GM23338 (cell line): ENCODE data around the gene CFAP58. TPM values are rescaled to one million over a fixed set of nuclear protein-coding genes. Genes with fewer than 3 reads are reported as not detected.

Experiments used
- ATAC-seq: fragments of 200-7000 bp; cut with Tn5 transposase; 3 replicates; pipeline ENCODE4 v1.9.1; 2020
- DNase-seq: peaks from one replicate; pipeline ENCODE4 v3.0.0-alpha.2; 2015; ENCODE audit warnings: low spot score
- H2AFZ ChIP-seq: fragments of 200-600 bp; sonication (generic); 2 replicates; pipeline ENCODE4 v1.8.0; 2016; ENCODE audit warnings: antibody characterized with exemption, mild to moderate bottlenecking, moderate library complexity
- H3F3A ChIP-seq: fragments of 200-600 bp; sonication (generic); replicated peaks from 2 replicates; pipeline ENCODE4 v1.8.0; 2017; ENCODE audit warnings: antibody characterized with exemption, mixed run types, low read depth
- H3K27ac ChIP-seq: fragments of 200-600 bp; sonication (generic); 2 replicates; pipeline ENCODE4 v1.6.1; 2016; ENCODE audit warnings: low read depth
- H3K27me3 ChIP-seq: fragments of 200-600 bp; sonication (generic); 2 replicates; pipeline ENCODE4 v1.8.0; 2016; ENCODE audit warnings: mild to moderate bottlenecking, mixed run types, moderate library complexity; ENCODE audit not compliant: insufficient read depth
- H3K36me3 ChIP-seq: fragments of 200-600 bp; sonication (generic); 2 replicates; pipeline ENCODE4 v1.8.0; 2016; ENCODE audit warnings: mild to moderate bottlenecking; ENCODE audit not compliant: insufficient read depth
- H3K4me1 ChIP-seq: fragments of 200-600 bp; sonication (generic); 2 replicates; pipeline ENCODE4 v1.8.0; 2016; ENCODE audit warnings: mild to moderate bottlenecking, moderate library complexity; ENCODE audit not compliant: insufficient read depth
- H3K4me2 ChIP-seq: fragments of 200-600 bp; sonication (generic); 2 replicates; pipeline ENCODE4 v1.7.1; 2017; ENCODE audit warnings: mixed run types
- H3K4me3 ChIP-seq: fragments of 200-600 bp; sonication (generic); 2 replicates; pipeline ENCODE4 v1.6.1; 2016; ENCODE audit warnings: mixed run types
- H3K79me2 ChIP-seq: fragments of 200-600 bp; sonication (generic); replicated peaks from 2 replicates; pipeline ENCODE4 v1.8.0; 2017; ENCODE audit warnings: mild to moderate bottlenecking; ENCODE audit not compliant: insufficient read depth
- H3K9me2 ChIP-seq: fragments of 200-600 bp; sonication (generic); 2 replicates; pipeline ENCODE4 v1.8.0; 2017; ENCODE audit not compliant: insufficient read depth
- H4K20me1 ChIP-seq: fragments of 200-600 bp; sonication (generic); replicated peaks from 2 replicates; pipeline ENCODE4 v1.8.0; 2017; ENCODE audit warnings: mild to moderate bottlenecking; ENCODE audit not compliant: insufficient read depth
- H3K27ac Mint-ChIP-seq: 2 replicates; pipeline ENCODE4 v1.8.0; 2020; ENCODE audit warnings: inconsistent platforms, mild to moderate bottlenecking, moderate library complexity, mixed read lengths
- H3K27me3 Mint-ChIP-seq: 3 replicates; pipeline ENCODE4 v1.8.0; 2022; ENCODE audit warnings: low read depth, mild to moderate bottlenecking, moderate library complexity, mixed read lengths, inconsistent platforms; ENCODE audit not compliant: insufficient read depth, poor library complexity
- H3K36me3 Mint-ChIP-seq: 3 replicates; pipeline ENCODE4 v1.8.0; 2021; ENCODE audit warnings: low read depth, mild to moderate bottlenecking, inconsistent platforms, moderate library complexity, mixed read lengths
- H3K4me1 Mint-ChIP-seq: 3 replicates; pipeline ENCODE4 v1.8.0; 2020; ENCODE audit warnings: mild to moderate bottlenecking, inconsistent platforms, mixed read lengths
- H3K4me3 Mint-ChIP-seq: 3 replicates; pipeline ENCODE4 v1.8.0; 2021; ENCODE audit warnings: moderate library complexity, mild to moderate bottlenecking, inconsistent platforms, mixed read lengths
- H3K9me3 Mint-ChIP-seq: 3 replicates; pipeline ENCODE4 v1.8.0; 2020; ENCODE audit warnings: moderate library complexity, mild to moderate bottlenecking, inconsistent platforms, mixed read lengths
- CREB1 ChIP-seq: fragments of 250-450 bp; sonication (Bioruptor Pico); IDR thresholded peaks from 2 replicates; pipeline ENCODE4 v1.5.0; 2020; ENCODE audit warnings: low read depth, mild to moderate bottlenecking, moderate library complexity
- CTCF ChIP-seq, 2 experiments: fragments of 200-600 bp in 1 of 2; sonication (generic) in 1 of 2; conservative IDR thresholded peaks; 2 replicates each; pipeline versions ENCODE4 v1.5.1 to v1.6.1; 2016 to 2017; ENCODE audit warnings: antibody characterized with exemption in 2 of 2, low read depth in 2 of 2, mild to moderate bottlenecking in 2 of 2, moderate library complexity in 1 of 2
- ETS1 ChIP-seq: IDR thresholded peaks from 2 replicates; pipeline ENCODE4 v1.6.1; 2016; ENCODE audit warnings: antibody characterized with exemption
- EZH2 ChIP-seq: fragments of 200-600 bp; sonication (generic); IDR thresholded peaks from one replicate; pipeline ENCODE4 v1.8.0; 2017; ENCODE audit warnings: antibody characterized with exemption, mild to moderate bottlenecking, low read depth; ENCODE audit not compliant: unreplicated experiment
- EZH2phosphoT487 ChIP-seq: fragments of 200-600 bp; sonication (generic); IDR thresholded peaks from one replicate; pipeline ENCODE4 v1.8.1; 2018; ENCODE audit warnings: antibody characterized with exemption; ENCODE audit not compliant: unreplicated experiment
- JUNB ChIP-seq: IDR thresholded peaks from one replicate; pipeline ENCODE4 v1.6.1; 2016; ENCODE audit warnings: antibody characterized with exemption; ENCODE audit not compliant: unreplicated experiment
- NANOG ChIP-seq: IDR thresholded peaks from 2 replicates; pipeline ENCODE4 v1.6.1; 2016; ENCODE audit warnings: antibody characterized with exemption, borderline replicate concordance
- POLR2AphosphoS5 ChIP-seq: IDR thresholded peaks from 2 replicates; pipeline ENCODE4 v1.6.1; 2016; ENCODE audit warnings: antibody characterized with exemption, low read depth
- REST ChIP-seq: IDR thresholded peaks from one replicate; pipeline ENCODE4 v1.6.1; 2018; ENCODE audit warnings: antibody characterized with exemption; ENCODE audit not compliant: unreplicated experiment
- STAT1 ChIP-seq: IDR thresholded peaks from one replicate; pipeline ENCODE4 v1.6.1; 2016; ENCODE audit warnings: antibody characterized with exemption; ENCODE audit not compliant: unreplicated experiment
- ZNF114 ChIP-seq: fragments of 250-450 bp; sonication (Bioruptor Pico); IDR thresholded peaks from 2 replicates; pipeline ENCODE4 v1.5.0; 2020; ENCODE audit warnings: mild to moderate bottlenecking, moderate library complexity
- ZNF331 ChIP-seq: fragments of 250-450 bp; sonication (Bioruptor Pico); IDR thresholded peaks from 2 replicates; pipeline ENCODE4 v1.5.0; 2020; ENCODE audit warnings: low read depth, mild to moderate bottlenecking, moderate library complexity
- polyA plus RNA-seq: library from polyadenylated mRNA; unstranded; fragments of >200 nt; fragmentation: Nextera tagmentation; extraction: Ambion mirVana; gene quantifications from 2 replicates; pipeline ENCODE4 v1.2.1, GENCODE V29; 2016
- total RNA-seq: library from RNA; depleted of rRNA; stranded (reverse); fragments of >200 nt; shearing (Covaris generic); gene quantifications from 2 replicates; pipeline ENCODE4 v1.2.3, GENCODE V29; 2014
- TF ChIP-seq, protein P1 (sequence below): fragments of 250-450 bp; sonication (Bioruptor Pico); IDR thresholded peaks from 2 replicates; pipeline ENCODE4 v1.5.0; 2020; ENCODE audit warnings: mild to moderate bottlenecking, moderate library complexity

CFAP58 gene
- total and polyA plus RNA-seq, 2 experiments from 2014 or later, result 0.63 to 0.89 TPM

GRCh38 chr10:104417637-104418292 lies 64.1 kb downstream of the CFAP58 start:
- Histone ChIP-seq H3K4me3 (no peak overlapping the region), H3K27ac (no peak overlapping the region), H3F3A (no peaks in the 10 kb centered on the region), H3K79me2 (no peaks in the 10 kb centered on the region), H3K27me3 (no peaks in the 10 kb centered on the region), H4K20me1 (no peaks in the 10 kb centered on the region), H3K36me3 (no peaks in the 10 kb centered on the region), H3K4me1 (peaks cover 5% of the 10 kb centered on the region), H3K9me2 (peaks cover 10% of the 10 kb centered on the region; the same call in 1 of the 2 replicates), H2AFZ (no peak overlapping the region), H3K4me2 (no peak overlapping the region)
- no peaks in the 10 kb centered on the region for H3K9me3 Mint-ChIP-seq
- TF ChIP-seq STAT1 (no peak), CREB1 (no peak), EZH2 (no peak), ETS1 (no peak), REST (no peak), JUNB (no peak), ZNF331 (no peak), CTCF (conservative IDR thresholded peaks at IDR 0.05; ENCODE audit: low read depth in 2 of 2) (no peak), NANOG (no peak), POLR2AphosphoS5 (no peak), ZNF114 (CRISPR knock-in tag) (no peak), EZH2phosphoT487 (no peak)
- TF ChIP-seq, protein P1, sequence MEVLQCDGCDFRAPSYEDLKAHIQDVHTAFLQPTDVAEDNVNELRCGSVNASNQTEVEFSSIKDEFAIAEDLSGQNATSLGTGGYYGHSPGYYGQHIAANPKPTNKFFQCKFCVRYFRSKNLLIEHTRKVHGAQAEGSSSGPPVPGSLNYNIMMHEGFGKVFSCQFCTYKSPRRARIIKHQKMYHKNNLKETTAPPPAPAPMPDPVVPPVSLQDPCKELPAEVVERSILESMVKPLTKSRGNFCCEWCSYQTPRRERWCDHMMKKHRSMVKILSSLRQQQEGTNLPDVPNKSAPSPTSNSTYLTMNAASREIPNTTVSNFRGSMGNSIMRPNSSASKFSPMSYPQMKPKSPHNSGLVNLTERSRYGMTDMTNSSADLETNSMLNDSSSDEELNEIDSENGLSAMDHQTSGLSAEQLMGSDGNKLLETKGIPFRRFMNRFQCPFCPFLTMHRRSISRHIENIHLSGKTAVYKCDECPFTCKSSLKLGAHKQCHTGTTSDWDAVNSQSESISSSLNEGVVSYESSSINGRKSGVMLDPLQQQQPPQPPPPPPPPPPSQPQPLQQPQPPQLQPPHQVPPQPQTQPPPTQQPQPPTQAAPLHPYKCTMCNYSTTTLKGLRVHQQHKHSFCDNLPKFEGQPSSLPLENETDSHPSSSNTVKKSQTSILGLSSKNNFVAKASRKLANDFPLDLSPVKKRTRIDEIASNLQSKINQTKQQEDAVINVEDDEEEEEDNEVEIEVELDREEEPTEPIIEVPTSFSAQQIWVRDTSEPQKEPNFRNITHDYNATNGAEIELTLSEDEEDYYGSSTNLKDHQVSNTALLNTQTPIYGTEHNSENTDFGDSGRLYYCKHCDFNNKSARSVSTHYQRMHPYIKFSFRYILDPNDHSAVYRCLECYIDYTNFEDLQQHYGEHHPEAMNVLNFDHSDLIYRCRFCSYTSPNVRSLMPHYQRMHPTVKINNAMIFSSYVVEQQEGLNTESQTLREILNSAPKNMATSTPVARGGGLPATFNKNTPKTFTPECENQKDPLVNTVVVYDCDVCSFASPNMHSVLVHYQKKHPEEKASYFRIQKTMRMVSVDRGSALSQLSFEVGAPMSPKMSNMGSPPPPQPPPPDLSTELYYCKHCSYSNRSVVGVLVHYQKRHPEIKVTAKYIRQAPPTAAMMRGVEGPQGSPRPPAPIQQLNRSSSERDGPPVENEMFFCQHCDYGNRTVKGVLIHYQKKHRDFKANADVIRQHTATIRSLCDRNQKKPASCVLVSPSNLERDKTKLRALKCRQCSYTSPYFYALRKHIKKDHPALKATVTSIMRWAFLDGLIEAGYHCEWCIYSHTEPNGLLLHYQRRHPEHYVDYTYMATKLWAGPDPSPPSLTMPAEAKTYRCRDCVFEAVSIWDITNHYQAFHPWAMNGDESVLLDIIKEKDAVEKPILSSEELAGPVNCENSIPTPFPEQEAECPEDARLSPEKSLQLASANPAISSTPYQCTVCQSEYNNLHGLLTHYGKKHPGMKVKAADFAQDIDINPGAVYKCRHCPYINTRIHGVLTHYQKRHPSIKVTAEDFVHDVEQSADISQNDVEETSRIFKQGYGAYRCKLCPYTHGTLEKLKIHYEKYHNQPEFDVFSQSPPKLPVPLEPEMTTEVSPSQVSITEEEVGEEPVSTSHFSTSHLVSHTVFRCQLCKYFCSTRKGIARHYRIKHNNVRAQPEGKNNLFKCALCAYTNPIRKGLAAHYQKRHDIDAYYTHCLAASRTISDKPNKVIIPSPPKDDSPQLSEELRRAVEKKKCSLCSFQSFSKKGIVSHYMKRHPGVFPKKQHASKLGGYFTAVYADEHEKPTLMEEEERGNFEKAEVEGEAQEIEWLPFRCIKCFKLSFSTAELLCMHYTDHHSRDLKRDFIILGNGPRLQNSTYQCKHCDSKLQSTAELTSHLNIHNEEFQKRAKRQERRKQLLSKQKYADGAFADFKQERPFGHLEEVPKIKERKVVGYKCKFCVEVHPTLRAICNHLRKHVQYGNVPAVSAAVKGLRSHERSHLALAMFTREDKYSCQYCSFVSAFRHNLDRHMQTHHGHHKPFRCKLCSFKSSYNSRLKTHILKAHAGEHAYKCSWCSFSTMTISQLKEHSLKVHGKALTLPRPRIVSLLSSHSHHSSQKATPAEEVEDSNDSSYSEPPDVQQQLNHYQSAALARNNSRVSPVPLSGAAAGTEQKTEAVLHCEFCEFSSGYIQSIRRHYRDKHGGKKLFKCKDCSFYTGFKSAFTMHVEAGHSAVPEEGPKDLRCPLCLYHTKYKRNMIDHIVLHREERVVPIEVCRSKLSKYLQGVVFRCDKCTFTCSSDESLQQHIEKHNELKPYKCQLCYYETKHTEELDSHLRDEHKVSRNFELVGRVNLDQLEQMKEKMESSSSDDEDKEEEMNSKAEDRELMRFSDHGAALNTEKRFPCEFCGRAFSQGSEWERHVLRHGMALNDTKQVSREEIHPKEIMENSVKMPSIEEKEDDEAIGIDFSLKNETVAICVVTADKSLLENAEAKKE (CRISPR knock-in tag), result no peak
- no peak overlapping the region for H3K27ac Mint-ChIP-seq
- H3K4me1 Mint-ChIP-seq, result peaks cover 12% of the 10 kb centered on the region
- H3K36me3 Mint-ChIP-seq, result no peaks in the 10 kb centered on the region
- H3K4me3 Mint-ChIP-seq, result no peak overlapping the region
- H3K27me3 Mint-ChIP-seq, result no peaks in the 10 kb centered on the region
- DNase-seq (no peak), ATAC-seq (no peak)
